Nephron (organoid): ENCODE measurements around the gene TFRC.

Experiments
- H3K27ac Mint-ChIP-seq, 3 experiments: 2 replicates each; pipeline ENCODE4 v1.8.0; 2020; ENCODE audit warnings: mixed read lengths in 3 of 3, mild to moderate bottlenecking in 2 of 3, moderate library complexity in 1 of 3
- H3K27me3 Mint-ChIP-seq: 2 replicates; pipeline ENCODE4 v1.8.0; 2021; ENCODE audit warnings: low read depth, mild to moderate bottlenecking, moderate library complexity, mixed read lengths
- H3K36me3 Mint-ChIP-seq: 2 replicates; pipeline ENCODE4 v1.8.0; 2020; ENCODE audit warnings: low read depth, mixed read lengths
- H3K4me1 Mint-ChIP-seq: 2 replicates; pipeline ENCODE4 v1.8.0; 2020; ENCODE audit warnings: mixed read lengths
- H3K4me3 Mint-ChIP-seq, 3 experiments: 2 replicates each; pipeline ENCODE4 v1.8.0; 2020; ENCODE audit warnings: mild to moderate bottlenecking in 3 of 3, mixed read lengths in 3 of 3, moderate library complexity in 2 of 3
- H3K9me3 Mint-ChIP-seq: 2 replicates; pipeline ENCODE4 v1.8.0; 2020; ENCODE audit warnings: mixed read lengths
- TF ChIP-seq, protein P1 (sequence below), 3 experiments: fragments of 200-600 bp; sonication (generic); IDR thresholded peaks; one replicate each; pipeline ENCODE4 v1.5.0; 2021; ENCODE audit warnings: antibody characterized with exemption in 3 of 3; ENCODE audit not compliant: unreplicated experiment in 3 of 3

TFRC gene

DNA sequence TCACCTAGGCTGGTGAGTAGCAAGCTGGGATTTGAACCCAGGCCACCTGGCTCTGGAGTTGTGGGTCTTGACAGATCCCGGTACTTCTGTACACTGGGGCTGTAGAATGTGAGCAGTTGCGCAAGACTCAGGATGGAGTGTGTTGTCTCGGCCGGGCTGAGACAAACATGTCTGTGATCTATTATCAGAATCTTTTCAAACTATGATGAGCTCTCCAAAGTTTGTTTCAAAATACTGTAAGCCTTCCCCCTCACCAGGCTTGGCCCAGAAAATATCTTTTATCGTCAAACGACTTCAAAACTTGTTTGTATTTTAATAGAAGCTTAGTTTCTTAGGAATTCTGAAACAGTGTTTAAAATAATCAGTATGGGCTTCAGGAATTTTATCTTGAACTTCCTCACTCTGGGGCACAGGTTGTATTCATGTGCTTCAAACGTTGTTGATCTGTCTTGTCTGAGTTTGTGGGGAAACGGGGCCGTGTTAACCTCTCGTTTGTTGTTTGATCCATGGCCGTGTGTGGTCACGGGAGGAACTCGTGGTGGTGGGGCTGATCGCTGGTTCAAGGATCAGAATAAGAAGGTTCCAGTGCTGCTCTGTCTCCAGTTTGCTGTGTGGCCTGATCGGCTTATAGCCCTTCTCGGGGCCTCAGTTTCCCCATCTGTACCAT is 40.3 kb upstream of the TFRC start:
- Mint-ChIP-seq H3K27ac (no peak overlapping the region), H3K4me3 (no peak overlapping the region), H3K27me3 (no peaks in the 10 kb centered on the region), H3K4me1 (no peaks in the 10 kb centered on the region), H3K36me3 (no peaks in the 10 kb centered on the region), H3K9me3 (no peaks in the 10 kb centered on the region)
- TF ChIP-seq, protein P1, sequence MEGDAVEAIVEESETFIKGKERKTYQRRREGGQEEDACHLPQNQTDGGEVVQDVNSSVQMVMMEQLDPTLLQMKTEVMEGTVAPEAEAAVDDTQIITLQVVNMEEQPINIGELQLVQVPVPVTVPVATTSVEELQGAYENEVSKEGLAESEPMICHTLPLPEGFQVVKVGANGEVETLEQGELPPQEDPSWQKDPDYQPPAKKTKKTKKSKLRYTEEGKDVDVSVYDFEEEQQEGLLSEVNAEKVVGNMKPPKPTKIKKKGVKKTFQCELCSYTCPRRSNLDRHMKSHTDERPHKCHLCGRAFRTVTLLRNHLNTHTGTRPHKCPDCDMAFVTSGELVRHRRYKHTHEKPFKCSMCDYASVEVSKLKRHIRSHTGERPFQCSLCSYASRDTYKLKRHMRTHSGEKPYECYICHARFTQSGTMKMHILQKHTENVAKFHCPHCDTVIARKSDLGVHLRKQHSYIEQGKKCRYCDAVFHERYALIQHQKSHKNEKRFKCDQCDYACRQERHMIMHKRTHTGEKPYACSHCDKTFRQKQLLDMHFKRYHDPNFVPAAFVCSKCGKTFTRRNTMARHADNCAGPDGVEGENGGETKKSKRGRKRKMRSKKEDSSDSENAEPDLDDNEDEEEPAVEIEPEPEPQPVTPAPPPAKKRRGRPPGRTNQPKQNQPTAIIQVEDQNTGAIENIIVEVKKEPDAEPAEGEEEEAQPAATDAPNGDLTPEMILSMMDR (IDR thresholded peaks at IDR 0.05; ENCODE audit: unreplicated experiment in 3 of 3): no peak

- TF ChIP-seq, protein P1 (IDR thresholded peaks at IDR 0.05; ENCODE audit: unreplicated experiment in 3 of 3): no peak
- Mint-ChIP-seq H3K36me3 (no peaks in the 10 kb centered on the region), H3K4me3 (no peak overlapping the region), H3K4me1 (no peaks in the 10 kb centered on the region), H3K27me3 (no peaks in the 10 kb centered on the region), H3K27ac (no peak overlapping the region), H3K9me3 (no peaks in the 10 kb centered on the region)
These were observed 39.2 kb upstream of the TFRC start for GRCh38 chr3:196121066-196121465.

DNA sequence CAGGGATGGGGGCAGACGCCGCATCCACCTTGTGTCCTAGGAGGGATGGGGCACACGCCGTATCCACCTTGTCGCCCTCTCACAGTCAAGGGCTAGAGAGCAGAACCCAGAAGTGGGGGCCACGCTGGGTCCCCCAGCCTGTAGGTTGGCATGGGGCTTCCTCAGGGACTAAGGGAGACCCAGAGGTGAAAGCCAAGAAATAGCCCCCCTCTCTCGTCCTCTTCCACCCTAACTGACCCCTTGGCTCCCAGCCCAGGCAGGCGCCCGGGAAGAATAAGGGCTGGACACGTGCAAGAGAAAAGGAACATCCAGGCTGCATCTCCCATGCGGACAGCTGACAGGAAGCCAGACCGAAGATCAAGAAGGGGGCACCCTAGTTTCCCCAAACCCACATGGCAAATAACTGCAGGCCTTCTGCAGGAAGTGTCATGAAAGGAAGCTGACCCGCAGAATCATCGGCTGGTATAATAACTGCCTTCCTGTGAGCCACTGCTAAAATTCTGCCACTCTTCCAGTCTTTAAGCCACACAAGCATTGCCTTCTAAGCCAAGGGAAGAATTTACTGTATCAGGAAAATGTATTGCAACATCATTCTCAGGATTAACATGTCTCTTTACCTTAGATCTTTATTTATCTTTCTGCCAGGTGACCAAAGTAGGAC is 38.5 kb upstream of the TFRC start:
- Mint-ChIP-seq H3K4me1 (no peaks in the 10 kb centered on the region), H3K36me3 (no peaks in the 10 kb centered on the region), H3K27ac (no peak overlapping the region), H3K27me3 (no peaks in the 10 kb centered on the region), H3K4me3 (no peak overlapping the region), H3K9me3 (no peaks in the 10 kb centered on the region)
- TF ChIP-seq, protein P1 (IDR thresholded peaks at IDR 0.05; ENCODE audit: unreplicated experiment in 3 of 3): no peak

- Mint-ChIP-seq H3K27ac (no peak overlapping the region), H3K4me3 (no peak overlapping the region), H3K36me3 (no peaks in the 10 kb centered on the region), H3K9me3 (no peaks in the 10 kb centered on the region), H3K4me1 (no peaks in the 10 kb centered on the region), H3K27me3 (peaks cover 2% of the 10 kb centered on the region)
- TF ChIP-seq, protein P1 (IDR thresholded peaks at IDR 0.05; ENCODE audit: unreplicated experiment in 3 of 3): no peak
These were observed 35.9 kb upstream of the TFRC start for GRCh38 chr3:196117809-196118208.

DNA sequence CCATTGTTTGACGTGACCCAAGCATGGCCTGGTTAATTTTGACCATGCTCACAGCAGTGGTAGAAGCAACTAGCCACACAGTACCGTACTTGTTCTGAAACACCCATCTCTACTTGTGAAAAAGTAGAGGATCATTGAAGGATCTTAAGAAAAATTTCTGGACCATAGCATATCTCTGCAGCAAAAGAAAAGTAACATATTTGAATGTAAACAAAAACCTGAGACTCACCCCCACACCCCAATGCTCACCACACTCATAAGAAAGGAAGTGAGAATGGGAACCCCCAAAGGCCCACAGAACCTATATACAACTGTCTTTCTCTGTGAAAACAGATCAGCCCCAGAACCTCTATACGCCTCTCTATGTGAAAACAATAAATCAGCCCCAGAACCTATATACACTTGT is 33.8 kb upstream of the TFRC start:
- H3K9me3 Mint-ChIP-seq: no peaks in the 10 kb centered on the region
- H3K4me3 Mint-ChIP-seq: no peak overlapping the region

More for the DNA sequence above, 33.8 kb upstream of the TFRC start:
- Mint-ChIP-seq H3K36me3 (no peaks in the 10 kb centered on the region), H3K27ac (no peak overlapping the region), H3K27me3 (peaks cover 6% of the 10 kb centered on the region), H3K4me1 (no peaks in the 10 kb centered on the region)
- TF ChIP-seq, protein P1 (IDR thresholded peaks at IDR 0.05; ENCODE audit: unreplicated experiment in 3 of 3): no peak
